GM04503 (cell line): Measurements from ENCODE around the gene SHISA6.

Source experiments
- DNase-seq: peaks from one replicate; pipeline ENCODE4 v3.0.0-alpha.2; 2012; ENCODE audit warnings: low read depth

SHISA6 gene

DNA sequence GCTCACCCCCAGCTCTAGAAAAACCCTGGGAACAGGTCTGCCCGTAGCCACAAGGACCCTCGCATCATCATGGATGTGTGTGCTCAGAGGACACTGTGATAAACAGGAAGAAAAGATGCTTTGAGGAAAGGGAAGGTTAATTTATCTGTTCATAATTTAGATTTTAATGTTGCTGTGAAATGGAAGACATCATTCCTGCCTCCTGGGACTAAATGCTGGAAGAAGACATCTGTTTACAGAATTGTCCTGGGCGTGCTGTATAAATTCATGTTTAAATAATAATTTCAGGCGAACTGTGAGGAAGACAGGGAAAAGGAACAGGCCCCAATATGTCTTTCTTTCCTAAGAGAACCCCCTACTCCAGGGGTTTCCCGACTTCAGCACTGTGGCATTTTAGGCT, 112.6 kb downstream of the SHISA6 start:
- DNase-seq = no peak

GRCh38 chr17:11356371-11356770, 115.4 kb downstream of the SHISA6 start:
- DNase-seq = no peak

GRCh38 chr17:11363565-11364117, 122.6 kb downstream of the SHISA6 start:
- DNase-seq = no peak

GRCh38 chr17:11366272-11366850, 125.3 kb downstream of the SHISA6 start:
- no peak for DNase-seq

DNA sequence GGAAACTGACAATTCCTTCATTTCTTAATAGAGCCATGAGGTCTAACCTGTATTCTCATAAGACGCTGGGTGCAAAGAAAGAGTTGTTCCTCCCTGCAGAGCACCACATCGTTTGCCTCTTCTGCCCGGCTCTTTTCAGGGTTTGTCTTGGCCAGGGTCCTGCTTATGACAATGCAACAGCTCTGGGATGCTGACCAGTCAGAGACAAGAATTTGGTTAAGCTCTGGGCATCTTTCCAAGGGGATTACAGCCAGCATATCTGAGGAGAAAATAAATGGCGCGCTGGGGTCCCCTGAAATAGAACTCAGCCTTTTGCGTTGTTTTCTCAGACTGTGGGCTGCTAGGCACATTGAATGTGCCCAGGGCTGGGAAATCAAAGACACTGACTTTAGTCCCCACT, 128.6 kb downstream of the SHISA6 start:
- DNase-seq = no peak

- no peak for DNase-seq
These were observed 131.7 kb downstream of the SHISA6 start for GRCh38 chr17:11372692-11373091.

DNA sequence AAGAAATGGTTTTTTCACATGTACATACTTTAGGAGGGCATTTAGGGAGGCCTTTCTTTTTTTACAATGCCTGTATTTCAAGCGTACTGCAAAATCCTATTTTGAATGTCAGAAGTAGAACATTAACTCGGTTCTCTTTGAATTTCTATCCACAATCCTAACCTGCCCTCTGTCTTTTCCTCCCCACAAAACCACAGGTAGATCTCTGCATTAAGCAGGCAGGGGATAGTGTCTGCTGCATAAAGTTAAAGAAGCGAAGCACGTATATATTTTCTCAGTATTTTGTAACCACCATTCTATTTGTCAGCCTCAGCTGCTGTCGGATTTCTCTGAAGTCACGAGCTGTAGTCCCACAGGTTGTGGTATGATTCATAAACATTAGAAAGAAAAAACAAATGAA, 137.5 kb downstream of the SHISA6 start:
- no peak for DNase-seq

DNA sequence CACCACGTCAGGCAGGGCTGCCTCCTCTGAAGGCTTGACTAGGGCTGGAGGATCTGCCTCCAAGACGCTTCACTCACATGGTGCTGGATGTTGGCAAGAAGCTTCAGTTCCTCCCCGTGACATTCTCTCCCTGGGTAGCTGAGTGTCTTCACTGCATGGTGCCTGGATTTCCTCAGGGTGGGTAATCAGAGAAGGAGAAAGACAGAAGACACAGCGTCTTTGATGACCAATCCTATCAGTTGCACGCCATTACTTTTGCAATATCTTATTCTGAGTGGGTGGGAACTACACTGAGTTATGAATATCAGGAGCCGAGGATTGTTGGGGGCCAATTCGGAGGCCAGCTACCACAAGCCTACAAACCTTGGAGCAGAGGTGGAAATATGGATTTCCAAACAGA, 139.7 kb downstream of the SHISA6 start:
- DNase-seq = no peak

DNA sequence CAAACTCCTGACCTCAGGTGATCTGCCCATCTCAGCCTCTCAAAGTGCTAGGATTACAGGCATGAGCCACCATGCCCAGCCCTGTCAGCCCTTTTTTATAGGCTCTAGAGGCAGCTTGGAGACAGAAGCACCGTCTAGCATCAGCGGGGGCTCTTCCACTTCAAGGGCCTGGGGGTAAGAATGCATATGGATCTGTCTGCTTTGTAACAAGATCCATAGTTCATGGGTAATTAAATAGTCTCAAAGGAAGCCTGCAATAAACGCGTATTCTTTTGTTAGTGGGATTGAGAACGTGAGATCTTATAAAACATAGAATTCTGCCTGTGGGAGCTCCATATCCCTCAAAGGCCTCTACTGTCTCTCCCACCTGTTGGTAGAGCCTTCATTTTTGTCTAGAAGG, 142.1 kb downstream of the SHISA6 start:
- DNase-seq = no peak

- no peak for DNase-seq
These were observed 143.1 kb downstream of the SHISA6 start for GRCh38 chr17:11384131-11384530.

DNA sequence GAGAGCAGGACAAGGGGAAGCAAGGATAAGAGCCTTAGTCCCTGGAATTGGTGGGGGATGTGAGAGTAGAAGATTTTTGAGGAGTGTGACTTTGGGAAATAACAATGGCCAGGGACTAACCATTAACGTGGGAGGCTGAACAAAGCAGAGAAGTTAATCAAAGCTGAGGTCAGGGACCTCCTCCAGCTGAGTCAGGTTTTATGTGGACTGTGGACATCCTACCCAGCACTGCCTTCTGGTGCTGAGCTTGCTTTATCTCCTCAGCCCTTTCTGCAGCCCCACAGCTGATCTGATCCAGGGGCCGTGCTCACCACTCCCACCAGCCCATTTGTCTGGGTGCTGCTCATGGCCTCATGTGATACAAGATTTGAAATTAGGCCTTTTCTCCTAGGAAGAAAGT, 146.6 kb downstream of the SHISA6 start:
- no peak for DNase-seq

- no peak for DNase-seq
These were observed 147.0 kb downstream of the SHISA6 start for GRCh38 chr17:11388054-11388453.

DNA sequence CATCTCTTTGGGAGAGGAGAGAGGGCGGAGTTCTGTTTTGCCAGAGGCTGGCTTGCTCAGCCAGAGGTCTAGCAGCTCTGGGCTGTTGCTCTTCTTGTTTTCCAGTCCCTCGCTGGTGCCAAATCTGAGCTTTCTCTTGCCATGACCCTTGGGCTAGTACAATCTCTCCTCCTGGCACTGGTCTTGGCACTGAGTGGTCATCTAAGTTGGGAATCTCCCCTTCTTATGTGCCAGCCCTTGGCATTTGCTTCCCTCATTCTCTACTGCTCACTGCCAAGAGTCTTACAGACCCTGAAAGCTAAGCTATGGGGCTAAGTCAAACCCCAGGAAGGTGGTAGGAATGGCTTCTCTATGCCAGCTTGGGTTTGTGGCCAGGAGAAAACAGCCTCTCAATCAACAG, 148.6 kb downstream of the SHISA6 start:
- no peak for DNase-seq

GRCh38 chr17:11391134-11391533, 150.1 kb downstream of the SHISA6 start:
- no peak for DNase-seq

GRCh38 chr17:11404431-11405276, 163.6 kb downstream of the SHISA6 start:
- DNase-seq = no peak

- DNase-seq = no peak
These were observed 165.7 kb downstream of the SHISA6 start for GRCh38 chr17:11406716-11407115.

DNA sequence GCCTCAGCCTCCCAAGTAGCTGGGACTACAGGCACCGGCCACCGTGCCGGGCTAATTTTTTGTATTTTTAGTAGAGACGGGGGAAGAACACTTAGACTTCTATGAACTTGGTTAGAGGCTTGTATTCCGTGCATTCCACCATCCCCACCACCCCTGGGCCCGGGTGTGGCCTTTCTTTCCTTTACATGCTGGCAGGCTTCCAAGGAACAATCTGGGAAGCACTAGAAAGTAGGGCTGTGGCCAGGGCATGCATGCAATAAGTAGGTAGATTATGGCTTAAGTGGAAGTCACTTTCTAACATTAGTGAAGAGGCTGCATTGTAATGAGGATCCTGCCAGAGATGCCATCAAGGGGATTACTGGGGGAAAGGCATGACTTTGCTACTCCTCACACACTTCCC, 171.6 kb downstream of the SHISA6 start:
- no peak for DNase-seq

DNA sequence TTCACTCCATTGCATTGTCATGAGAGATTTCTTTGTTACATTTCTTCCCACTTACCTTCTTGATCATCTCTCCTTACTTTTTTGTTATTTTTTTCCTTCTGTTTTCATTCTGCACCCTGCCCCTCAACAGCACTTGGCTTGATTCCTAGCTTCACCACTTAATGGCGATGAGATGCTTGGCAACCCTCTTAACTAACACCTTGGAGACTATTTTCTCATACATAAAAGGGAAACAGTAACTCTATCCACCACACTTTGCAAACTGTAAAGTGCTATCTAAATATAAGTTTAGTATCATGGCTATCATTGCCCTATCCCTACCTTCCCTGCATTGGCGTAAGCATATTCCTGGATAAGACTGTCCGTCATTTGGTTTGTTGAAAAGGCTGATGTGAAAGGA, 177.3 kb downstream of the SHISA6 start:
- no peak for DNase-seq

- no peak for DNase-seq
These were observed 189.7 kb downstream of the SHISA6 start for GRCh38 chr17:11430751-11431150.

GRCh38 chr17:11438673-11439072, 197.7 kb downstream of the SHISA6 start:
- DNase-seq = no peak

DNA sequence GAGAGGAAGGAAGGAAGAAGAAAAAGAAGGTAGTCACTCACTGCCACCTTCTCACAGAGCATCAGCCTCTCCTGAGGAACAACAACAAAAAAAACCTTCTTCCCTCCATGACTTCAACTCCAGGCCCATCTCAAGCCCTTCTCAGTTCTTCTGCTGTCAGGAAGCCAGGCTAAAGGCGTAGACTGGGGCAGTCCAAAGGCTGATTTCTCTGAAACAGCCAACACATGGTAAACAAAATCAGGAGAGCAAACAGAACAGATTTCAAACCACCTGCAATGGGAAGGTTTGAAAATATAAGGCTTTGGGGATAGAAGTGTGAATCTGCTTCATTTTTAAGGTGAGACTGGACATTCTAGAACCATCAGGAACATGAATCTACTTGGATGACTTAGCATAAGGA, 200.0 kb downstream of the SHISA6 start:
- DNase-seq = no peak

DNA sequence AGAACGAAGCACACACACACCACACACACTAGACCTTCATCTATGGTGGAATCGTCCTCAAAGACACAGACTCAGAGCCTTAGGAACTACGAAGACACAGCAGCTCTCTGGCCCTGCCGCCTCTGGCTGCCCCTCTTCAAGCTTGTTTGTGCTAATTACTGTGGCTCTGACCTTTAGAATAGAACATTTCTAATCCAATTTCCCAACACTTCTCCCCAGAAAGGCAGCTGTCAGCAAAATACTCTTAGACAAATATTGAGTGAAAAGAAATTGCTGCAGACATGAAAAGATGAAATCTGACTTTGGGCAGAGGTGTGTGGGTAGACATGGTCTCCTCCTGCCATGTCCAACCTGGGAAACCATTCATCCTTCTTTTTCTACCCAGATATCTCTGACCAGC, 205.3 kb downstream of the SHISA6 start:
- no peak for DNase-seq

GRCh38 chr17:11454096-11454495, 213.1 kb downstream of the SHISA6 start:
- no peak for DNase-seq

DNA sequence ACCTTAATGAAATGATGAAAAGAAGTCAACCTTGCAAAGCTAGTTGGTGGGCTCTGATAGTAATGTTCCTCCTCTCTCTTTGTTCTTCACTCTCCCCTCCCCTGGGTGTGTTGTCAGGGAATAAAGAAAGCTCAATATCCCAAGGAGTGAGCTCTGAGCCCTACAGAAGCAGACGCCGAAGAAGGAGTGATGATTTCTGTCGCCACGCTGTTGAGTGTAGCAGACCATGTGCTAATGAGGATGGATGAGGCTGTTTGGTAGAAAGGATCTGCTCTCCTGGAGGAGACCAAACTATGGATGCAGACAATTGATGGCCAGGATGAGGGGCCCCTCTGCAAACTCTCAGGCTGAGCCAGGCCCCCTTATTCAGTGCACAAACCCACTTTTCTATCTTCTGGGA, 217.3 kb downstream of the SHISA6 start:
- DNase-seq = no peak
